ENCODE data around the gene GRIA1. TPM values are rescaled to one million over a fixed set of nuclear protein-coding genes. Genes with fewer than 3 reads are reported as not detected.

GRIA1 gene
- total RNA-seq, 2 donors from 2014 or later = not detected

DNA sequence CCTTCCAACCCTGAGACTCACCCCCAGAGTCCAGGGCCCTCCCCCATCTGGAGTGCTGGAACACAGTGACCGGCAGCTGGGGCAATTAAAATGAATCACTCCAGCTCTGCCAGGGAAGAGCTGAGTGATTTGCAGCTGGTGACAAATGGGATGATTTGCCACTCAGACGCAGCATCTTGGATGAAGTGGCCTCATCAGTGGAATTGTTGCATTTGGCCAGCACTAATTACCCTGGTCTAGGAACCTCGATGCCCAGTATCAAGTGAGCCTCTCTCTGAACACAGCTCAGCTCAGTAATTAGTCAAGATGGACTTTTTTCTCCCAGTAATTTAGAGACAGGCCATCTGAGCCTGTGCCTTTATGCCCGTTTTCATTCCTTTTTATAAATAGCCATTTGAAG, 259.5 kb downstream of the GRIA1 start:
- Mint-ChIP-seq H3K9me3 (peaks cover 3% of the 10 kb centered on the region), H3K4me3 (no peak overlapping the region), H3K27me3 (peaks cover 4% of the 10 kb centered on the region), H3K27ac (no peak overlapping the region), H3K36me3 (ENCODE audit: low read depth) (no peaks in the 10 kb centered on the region), H3K4me1 (no peaks in the 10 kb centered on the region)
- ATAC-seq (replicated peaks) = no peak

- Mint-ChIP-seq H3K27ac (no peak overlapping the region), H3K4me1 (no peaks in the 10 kb centered on the region), H3K9me3 (peaks cover 3% of the 10 kb centered on the region), H3K27me3 (no peaks in the 10 kb centered on the region), H3K36me3 (ENCODE audit: low read depth) (no peaks in the 10 kb centered on the region), H3K4me3 (no peak overlapping the region)
- ATAC-seq (replicated peaks) = no peak
Measured at GRCh38 chr5:153751251-153751650, 260.8 kb downstream of the GRIA1 start.

GRCh38 chr5:153752890-153753289, 262.4 kb downstream of the GRIA1 start:
- no peaks in the 10 kb centered on the region for H3K36me3 Mint-ChIP-seq (ENCODE audit: low read depth)
- no peaks in the 10 kb centered on the region for H3K4me1 Mint-ChIP-seq
- H3K27me3 Mint-ChIP-seq = no peaks in the 10 kb centered on the region
- no peak for ATAC-seq (replicated peaks)
- no peak overlapping the region for H3K4me3 Mint-ChIP-seq
- H3K27ac Mint-ChIP-seq = no peak overlapping the region
- peaks cover 9% of the 10 kb centered on the region for H3K9me3 Mint-ChIP-seq

DNA sequence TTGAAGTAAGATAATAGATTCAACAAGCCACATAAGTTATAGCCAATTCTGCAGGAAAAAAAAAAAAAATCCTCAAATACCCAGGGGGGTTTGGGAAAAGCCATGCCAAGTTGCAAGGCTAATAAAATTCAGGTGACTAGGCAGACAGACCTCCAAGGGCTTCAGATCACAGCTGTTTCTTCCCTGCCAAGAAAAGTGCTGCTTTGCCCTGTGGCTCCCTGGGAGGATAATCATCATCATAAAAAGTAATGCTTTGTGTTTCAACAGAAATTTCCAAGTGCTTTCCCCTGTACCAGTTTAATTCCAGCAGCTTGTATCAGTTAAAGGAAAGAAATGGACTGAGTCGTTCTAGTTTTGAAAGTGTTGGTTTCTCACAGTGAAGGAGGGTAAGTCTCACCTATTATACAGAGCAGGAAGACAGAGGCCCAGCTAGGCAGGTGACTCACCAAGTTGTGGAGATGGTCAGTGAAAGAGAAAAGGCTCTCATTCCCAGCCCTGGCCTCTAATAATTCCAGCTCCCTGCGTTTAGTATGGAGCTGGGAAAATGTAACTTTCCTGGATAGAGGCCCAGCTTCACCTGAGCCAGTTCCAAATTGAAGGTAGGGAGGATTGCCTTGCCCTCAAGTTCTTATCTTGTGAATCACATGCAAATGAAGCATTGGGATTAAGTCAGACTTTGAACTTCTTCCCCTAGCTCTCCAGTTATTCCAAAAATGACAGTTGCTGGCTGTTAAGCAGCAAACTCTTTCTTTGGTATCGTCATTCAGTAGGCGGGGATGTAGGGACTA, 263.4 kb downstream of the GRIA1 start:
- Mint-ChIP-seq H3K36me3 (ENCODE audit: low read depth) (no peaks in the 10 kb centered on the region), H3K4me1 (no peaks in the 10 kb centered on the region), H3K27me3 (no peaks in the 10 kb centered on the region), H3K4me3 (no peak overlapping the region), H3K9me3 (peaks cover 9% of the 10 kb centered on the region), H3K27ac (no peak overlapping the region)
- ATAC-seq (replicated peaks) = no peak

- peaks cover 6% of the 10 kb centered on the region for H3K9me3 Mint-ChIP-seq
- H3K27ac Mint-ChIP-seq = no peak overlapping the region
- no peaks in the 10 kb centered on the region for H3K4me1 Mint-ChIP-seq
- H3K27me3 Mint-ChIP-seq = no peaks in the 10 kb centered on the region
- ATAC-seq (replicated peaks) = no peak
- H3K36me3 Mint-ChIP-seq (ENCODE audit: low read depth) = no peaks in the 10 kb centered on the region
- no peak overlapping the region for H3K4me3 Mint-ChIP-seq
Measured at GRCh38 chr5:153755913-153756500, 265.5 kb downstream of the GRIA1 start.

DNA sequence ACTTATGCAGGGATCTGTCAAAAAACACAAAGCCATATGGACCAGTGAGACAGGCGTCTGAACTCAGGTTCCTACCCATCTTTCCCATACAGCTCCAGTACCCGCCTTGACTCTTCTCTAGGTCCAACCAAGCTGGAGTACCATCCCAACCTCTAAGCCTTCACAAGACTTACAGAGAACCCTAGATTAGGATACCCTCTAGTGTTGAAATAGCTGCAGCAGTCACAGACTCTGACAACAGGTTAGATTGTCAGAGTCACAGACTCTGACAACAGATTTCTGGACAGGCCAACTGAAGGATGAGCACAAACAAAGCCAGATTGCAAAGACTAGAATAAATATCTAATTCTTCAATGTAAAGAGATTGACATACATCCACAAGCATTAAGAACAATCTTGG, 266.1 kb downstream of the GRIA1 start:
- peaks cover 6% of the 10 kb centered on the region for H3K9me3 Mint-ChIP-seq
- H3K27me3 Mint-ChIP-seq = no peaks in the 10 kb centered on the region
- no peak for ATAC-seq (replicated peaks)
- no peaks in the 10 kb centered on the region for H3K4me1 Mint-ChIP-seq
- no peak overlapping the region for H3K27ac Mint-ChIP-seq
- H3K4me3 Mint-ChIP-seq = no peak overlapping the region
- no peaks in the 10 kb centered on the region for H3K36me3 Mint-ChIP-seq (ENCODE audit: low read depth)

- Mint-ChIP-seq H3K36me3 (ENCODE audit: low read depth) (no peaks in the 10 kb centered on the region), H3K4me1 (no peaks in the 10 kb centered on the region), H3K27ac (no peak overlapping the region), H3K9me3 (peaks cover 3% of the 10 kb centered on the region), H3K4me3 (no peak overlapping the region), H3K27me3 (no peaks in the 10 kb centered on the region)
- no peak for ATAC-seq (replicated peaks)
Measured at GRCh38 chr5:153765987-153766386, 275.5 kb downstream of the GRIA1 start.

GRCh38 chr5:153767221-153768188, 277.0 kb downstream of the GRIA1 start:
- no peak for ATAC-seq (replicated peaks)
- Mint-ChIP-seq H3K4me1 (no peaks in the 10 kb centered on the region), H3K27ac (no peak overlapping the region)

GRCh38 chr5:153770066-153770465, 279.6 kb downstream of the GRIA1 start:
- H3K36me3 Mint-ChIP-seq (ENCODE audit: low read depth) = no peaks in the 10 kb centered on the region
- no peaks in the 10 kb centered on the region for H3K27me3 Mint-ChIP-seq
- no peak overlapping the region for H3K4me3 Mint-ChIP-seq
- no peaks in the 10 kb centered on the region for H3K4me1 Mint-ChIP-seq
- no peaks in the 10 kb centered on the region for H3K9me3 Mint-ChIP-seq
- no peak overlapping the region for H3K27ac Mint-ChIP-seq
- no peak for ATAC-seq (replicated peaks)

More at GRCh38 chr5:153767221-153768188, 277.0 kb downstream of the GRIA1 start:
- peaks cover 3% of the 10 kb centered on the region for H3K9me3 Mint-ChIP-seq
- H3K36me3 Mint-ChIP-seq (ENCODE audit: low read depth) = no peaks in the 10 kb centered on the region
- no peaks in the 10 kb centered on the region for H3K27me3 Mint-ChIP-seq
- no peak overlapping the region for H3K4me3 Mint-ChIP-seq

GRCh38 chr5:153774686-153775085, 284.2 kb downstream of the GRIA1 start:
- Mint-ChIP-seq H3K27me3 (peaks cover 10% of the 10 kb centered on the region), H3K36me3 (ENCODE audit: low read depth) (no peaks in the 10 kb centered on the region), H3K27ac (no peak overlapping the region), H3K4me1 (no peaks in the 10 kb centered on the region), H3K4me3 (no peak overlapping the region), H3K9me3 (no peaks in the 10 kb centered on the region)
- ATAC-seq (replicated peaks) = no peak

DNA sequence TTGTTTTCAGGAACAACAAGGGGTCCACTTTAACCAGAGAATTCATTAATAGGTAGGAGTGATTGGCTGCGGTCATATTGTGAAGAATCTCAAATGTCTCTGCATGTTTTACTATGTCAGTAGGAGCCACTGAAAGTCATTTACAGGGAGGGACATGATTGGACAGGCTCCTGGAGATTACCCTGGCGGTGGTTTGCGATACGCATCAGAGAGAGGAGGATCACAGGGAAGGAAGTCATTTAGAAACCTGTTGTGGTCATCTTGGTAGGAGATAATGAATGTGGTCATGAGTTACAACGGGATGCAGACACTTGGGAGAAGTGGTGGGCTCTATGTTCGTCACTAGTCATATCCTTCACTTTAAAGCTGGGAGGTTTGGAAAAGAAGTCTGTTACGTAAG, 285.5 kb downstream of the GRIA1 start:
- H3K27ac Mint-ChIP-seq = no peak overlapping the region
- peaks cover 10% of the 10 kb centered on the region for H3K27me3 Mint-ChIP-seq
- no peaks in the 10 kb centered on the region for H3K9me3 Mint-ChIP-seq
- no peaks in the 10 kb centered on the region for H3K4me1 Mint-ChIP-seq
- H3K36me3 Mint-ChIP-seq (ENCODE audit: low read depth) = no peaks in the 10 kb centered on the region
- ATAC-seq (replicated peaks) = no peak
- no peak overlapping the region for H3K4me3 Mint-ChIP-seq

DNA sequence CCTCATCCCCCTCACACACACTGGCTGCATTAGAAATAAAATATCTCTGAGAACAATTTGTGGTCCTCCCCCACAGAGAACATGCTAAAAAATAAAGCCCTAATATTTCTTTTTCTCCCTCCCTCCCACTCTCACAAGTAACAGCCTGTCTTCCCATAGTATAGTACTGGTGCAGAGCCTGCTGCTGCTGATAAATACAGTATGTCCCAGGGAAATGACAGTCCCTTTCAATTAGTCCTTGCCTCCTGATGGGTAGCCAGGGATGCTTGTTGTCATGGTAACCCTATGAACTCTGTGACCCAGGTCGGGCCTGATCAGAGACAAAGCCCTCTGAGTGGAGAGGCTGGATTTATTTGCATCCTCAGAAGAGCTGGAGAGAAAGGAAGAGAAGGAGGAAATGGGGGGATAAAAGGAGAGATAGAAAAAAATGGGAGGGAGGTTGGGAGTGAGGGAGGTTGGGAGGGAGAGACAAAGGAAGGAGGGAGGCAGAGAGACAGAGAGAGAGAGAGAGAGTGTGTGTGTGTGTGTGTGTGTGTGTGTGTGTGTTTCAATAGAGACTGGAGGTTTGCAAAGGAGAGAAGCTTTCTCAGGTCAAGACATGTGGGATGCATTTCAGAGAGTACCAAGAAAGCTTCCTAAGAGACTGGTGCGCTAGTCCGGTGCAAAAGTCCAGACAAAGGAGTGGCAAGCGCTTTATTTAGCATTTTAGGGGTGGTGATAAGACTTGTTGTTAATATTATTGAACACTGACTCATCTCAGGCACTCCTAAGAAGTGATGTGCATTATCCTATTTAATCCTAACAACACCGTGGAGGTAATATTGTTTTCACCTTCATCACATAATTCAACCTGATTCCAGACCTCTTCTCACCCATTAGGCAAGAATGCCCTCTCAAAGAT, 287.5 kb downstream of the GRIA1 start:
- Mint-ChIP-seq H3K4me3 (no peak overlapping the region), H3K27ac (no peak overlapping the region), H3K36me3 (ENCODE audit: low read depth) (no peaks in the 10 kb centered on the region), H3K9me3 (no peaks in the 10 kb centered on the region), H3K4me1 (no peaks in the 10 kb centered on the region), H3K27me3 (peaks cover 13% of the 10 kb centered on the region)
- ATAC-seq (replicated peaks) = no peak

DNA sequence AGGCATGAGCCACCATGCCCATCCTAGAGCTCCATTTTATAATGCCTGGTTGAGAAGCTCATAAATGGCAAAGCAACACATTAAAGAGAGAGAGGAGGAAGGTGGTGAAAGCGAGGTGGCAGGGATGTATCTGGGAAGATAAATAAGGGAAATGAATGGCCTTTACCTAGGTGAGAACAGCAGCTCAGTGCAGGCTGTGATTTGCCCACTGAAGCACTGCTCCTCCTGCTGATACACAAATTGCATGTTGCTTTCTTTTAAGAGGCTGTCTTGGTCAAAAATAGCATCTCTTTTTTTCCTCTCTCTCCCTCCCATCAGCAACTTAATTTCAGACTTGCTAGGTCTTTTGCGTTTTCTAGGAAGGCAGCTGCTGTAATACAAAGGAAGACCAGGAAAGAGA, 289.4 kb downstream of the GRIA1 start:
- no peak overlapping the region for H3K4me3 Mint-ChIP-seq
- H3K4me1 Mint-ChIP-seq = no peaks in the 10 kb centered on the region
- peaks cover 13% of the 10 kb centered on the region for H3K27me3 Mint-ChIP-seq
- H3K9me3 Mint-ChIP-seq = no peaks in the 10 kb centered on the region
- ATAC-seq (replicated peaks) = no peak
- H3K27ac Mint-ChIP-seq = no peak overlapping the region
- no peaks in the 10 kb centered on the region for H3K36me3 Mint-ChIP-seq (ENCODE audit: low read depth)
